Epithelial cell of proximal tubule (primary cell): ENCODE data around the gene RABEP1. TPM values are rescaled to one million over a fixed set of nuclear protein-coding genes. Genes with fewer than 3 reads are reported as not detected.

Experiments
- DNase-seq: peaks from one replicate; pipeline ENCODE4 v3.0.0-alpha.2; 2011; ENCODE audit warnings: low read depth
- H3K4me3 ChIP-seq: 2 replicates; pipeline ENCODE4 v1.5.1; 2011; ENCODE audit warnings: low read depth, mild to moderate bottlenecking, low read length
- total RNA-seq: library from RNA; depleted of rRNA; stranded (reverse); fragments of >200 nt; gene quantifications from 2 replicates; pipeline ENCODE4 v1.2.3, GENCODE V29; 2015
- TF ChIP-seq, protein P1 (sequence below): conservative IDR thresholded peaks from 2 replicates; pipeline ENCODE4 v1.5.1; 2012; ENCODE audit warnings: low read depth, mild to moderate bottlenecking, low read length

RABEP1 gene
- total RNA-seq, 1 donor from 2014 or later, result 21.4 TPM

DNA sequence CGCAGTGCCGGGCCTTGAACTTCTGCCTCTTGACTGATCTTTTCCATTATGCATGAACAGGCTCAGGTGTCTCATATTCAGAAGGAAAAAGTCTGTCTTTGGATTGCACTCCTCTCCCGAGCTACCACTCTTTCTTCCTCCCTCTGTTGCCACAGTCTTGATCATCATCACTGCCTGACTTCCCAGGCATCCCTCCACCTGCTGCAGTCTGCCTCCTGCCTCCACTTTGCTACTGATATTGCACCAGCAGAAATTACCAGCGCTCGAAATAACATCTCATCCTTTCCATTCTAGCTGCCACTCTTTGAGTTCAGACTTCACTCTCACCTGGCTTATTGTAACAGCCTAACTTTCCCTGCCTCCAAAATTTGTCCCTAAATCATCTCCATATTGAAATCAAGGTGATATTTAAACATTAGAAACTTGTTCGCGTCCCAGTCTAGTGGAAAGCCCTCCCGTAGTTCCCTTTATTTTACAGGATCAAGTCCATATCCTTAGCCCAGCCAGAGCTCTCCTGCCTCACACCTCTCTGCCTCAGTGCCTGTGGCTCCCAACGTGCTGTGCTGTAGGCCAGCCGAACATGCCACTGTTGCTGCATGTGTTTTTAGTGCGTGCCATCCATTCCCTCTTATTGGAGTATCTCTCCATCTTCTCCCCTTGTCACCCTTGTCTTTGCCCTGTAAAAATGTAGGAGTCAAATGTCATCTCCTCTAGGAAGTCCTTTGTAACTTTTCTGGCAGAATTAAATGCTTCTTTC, 97.4 kb downstream of the RABEP1 start:
- H3K4me3 ChIP-seq, result no peak overlapping the region
- DNase-seq, result no peak
- TF ChIP-seq, protein P1, sequence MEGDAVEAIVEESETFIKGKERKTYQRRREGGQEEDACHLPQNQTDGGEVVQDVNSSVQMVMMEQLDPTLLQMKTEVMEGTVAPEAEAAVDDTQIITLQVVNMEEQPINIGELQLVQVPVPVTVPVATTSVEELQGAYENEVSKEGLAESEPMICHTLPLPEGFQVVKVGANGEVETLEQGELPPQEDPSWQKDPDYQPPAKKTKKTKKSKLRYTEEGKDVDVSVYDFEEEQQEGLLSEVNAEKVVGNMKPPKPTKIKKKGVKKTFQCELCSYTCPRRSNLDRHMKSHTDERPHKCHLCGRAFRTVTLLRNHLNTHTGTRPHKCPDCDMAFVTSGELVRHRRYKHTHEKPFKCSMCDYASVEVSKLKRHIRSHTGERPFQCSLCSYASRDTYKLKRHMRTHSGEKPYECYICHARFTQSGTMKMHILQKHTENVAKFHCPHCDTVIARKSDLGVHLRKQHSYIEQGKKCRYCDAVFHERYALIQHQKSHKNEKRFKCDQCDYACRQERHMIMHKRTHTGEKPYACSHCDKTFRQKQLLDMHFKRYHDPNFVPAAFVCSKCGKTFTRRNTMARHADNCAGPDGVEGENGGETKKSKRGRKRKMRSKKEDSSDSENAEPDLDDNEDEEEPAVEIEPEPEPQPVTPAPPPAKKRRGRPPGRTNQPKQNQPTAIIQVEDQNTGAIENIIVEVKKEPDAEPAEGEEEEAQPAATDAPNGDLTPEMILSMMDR, result no peak

DNA sequence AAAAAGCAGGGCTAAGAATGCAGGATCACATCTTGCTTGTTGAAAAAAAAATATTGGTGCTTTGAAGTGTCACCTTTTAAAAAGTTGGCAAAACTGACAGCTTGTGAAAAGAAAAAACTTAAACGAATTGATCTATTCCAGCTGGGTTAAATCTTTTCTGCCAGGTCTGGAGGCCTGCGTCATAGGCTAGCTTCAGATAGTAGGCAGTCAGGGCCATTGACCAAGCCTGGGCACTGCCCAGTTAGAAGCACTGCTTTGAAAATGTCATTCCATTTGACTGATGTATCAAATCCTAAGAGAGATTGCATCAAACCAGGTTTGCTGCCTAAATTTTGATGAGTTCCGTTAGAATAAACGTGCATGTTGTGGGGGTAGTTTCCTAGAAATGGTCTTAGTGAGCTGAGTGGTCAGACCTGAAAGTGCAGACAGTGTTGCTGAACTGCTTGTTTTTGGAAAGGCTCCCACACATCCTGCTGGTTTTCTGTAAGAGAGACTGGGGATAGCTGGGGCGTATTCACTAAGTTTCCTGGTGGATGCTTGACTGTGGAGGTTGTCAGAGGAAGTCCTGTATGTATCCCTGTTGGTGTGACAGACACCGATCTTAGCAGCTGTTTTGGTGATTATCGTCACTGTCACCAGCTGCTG, 98.5 kb downstream of the RABEP1 start:
- no peak for DNase-seq
- TF ChIP-seq, protein P1, result no peak
- no peak overlapping the region for H3K4me3 ChIP-seq

DNA sequence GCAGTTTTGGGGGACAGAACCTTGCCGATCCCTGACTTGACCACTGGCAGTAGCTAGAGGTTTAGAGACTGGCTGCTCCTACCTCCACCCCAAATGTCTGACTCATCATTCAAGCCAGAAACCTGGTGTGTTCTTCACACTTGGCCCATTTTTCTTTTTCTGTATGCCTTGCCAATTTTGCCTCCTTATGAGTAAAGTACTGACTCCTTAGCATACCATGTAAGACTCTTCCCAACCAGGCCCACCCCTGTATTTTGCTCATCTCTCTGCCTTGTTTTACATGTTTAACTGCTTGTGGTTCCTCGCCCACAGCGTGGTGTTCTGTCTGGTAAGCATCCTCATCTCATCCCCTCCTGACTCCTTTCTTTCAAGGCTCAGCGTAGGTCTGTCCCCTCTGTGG, 99.5 kb downstream of the RABEP1 start:
- no peak overlapping the region for H3K4me3 ChIP-seq
- TF ChIP-seq, protein P1, result no peak
- DNase-seq, result no peak

DNA sequence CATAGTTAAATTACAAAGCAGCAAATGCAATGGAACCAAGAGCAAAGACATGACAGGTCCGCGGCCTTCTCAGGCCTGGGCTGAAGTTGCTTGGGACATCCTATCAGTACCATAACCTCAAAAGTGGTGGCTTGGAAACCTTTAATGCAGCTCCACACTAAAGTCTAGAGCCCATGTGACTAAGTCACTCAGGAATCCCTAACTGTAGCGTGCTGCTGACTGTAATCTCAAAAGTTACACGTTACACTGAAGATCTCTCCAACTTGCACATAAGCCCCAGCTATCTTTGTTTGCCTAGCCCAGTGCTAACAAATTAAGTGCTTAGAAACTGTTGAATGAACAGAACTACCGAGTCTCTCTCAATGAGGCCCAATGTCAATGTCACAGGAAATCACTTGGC, 109.6 kb downstream of the RABEP1 start:
- no peak overlapping the region for H3K4me3 ChIP-seq
- no peak for DNase-seq
- TF ChIP-seq, protein P1, result no peak

DNA sequence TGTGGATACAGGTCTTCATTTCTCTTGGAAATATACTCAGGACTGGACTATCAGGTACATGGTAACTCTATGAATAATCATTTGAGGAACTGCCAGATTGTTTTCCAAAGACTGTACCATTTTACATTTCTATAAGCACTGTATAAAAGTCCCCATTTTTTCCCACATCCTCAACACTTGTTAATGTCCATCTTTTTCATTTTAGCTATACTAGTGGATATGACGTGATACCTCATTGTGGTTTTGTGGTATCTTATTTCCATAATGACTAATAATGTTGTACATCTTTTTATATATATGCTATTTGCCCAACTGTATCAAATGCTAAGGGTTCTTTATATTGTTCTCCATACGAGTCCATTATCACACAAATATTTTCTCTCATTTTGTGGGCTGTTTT, 114.5 kb downstream of the RABEP1 start:
- TF ChIP-seq, protein P1, result no peak
- no peak for DNase-seq
- H3K4me3 ChIP-seq, result no peak overlapping the region

DNA sequence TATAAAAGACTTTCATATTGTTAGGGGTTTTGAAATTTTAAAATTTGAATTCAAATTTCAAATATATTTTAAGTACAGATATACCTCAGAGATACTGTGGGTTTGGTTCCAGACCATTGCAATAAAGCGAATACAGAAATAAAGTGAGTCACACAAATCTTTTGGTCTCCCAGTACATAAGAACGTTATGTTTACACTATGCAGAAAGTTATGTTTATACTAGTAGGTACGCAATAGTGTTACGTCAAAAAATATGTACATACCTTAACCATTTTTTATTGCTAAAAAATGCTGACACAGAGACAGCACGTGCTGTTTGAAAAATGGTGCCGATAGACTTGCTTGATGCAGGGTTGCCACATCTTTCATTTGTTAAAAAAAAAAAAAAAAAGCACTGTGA, 117.7 kb downstream of the RABEP1 start:
- no peak for DNase-seq
- TF ChIP-seq, protein P1, result no peak
- H3K4me3 ChIP-seq, result no peak overlapping the region
